HEK293T (cell line): ENCODE measurements around the gene CSF2.

Experiments
- ARNT ChIP-seq: fragments of 450-650 bp; IDR thresholded peaks from 2 replicates; pipeline ENCODE4 v1.6.1; 2017; ENCODE audit warnings: mild to moderate bottlenecking
- FOXA1 ChIP-seq: fragments of 450-650 bp; IDR thresholded peaks from 2 replicates; pipeline ENCODE4 v1.6.1; 2016; ENCODE audit warnings: mild to moderate bottlenecking
- FOXK2 ChIP-seq: fragments of 450-650 bp; IDR thresholded peaks from 2 replicates; pipeline ENCODE4 v1.6.1; 2016; ENCODE audit warnings: mild to moderate bottlenecking
- HDGF ChIP-seq: fragments of 450-650 bp; IDR thresholded peaks from 2 replicates; pipeline ENCODE4 v1.6.1; 2017; ENCODE audit warnings: antibody characterized with exemption, borderline replicate concordance
- PKNOX1 ChIP-seq: fragments of 450-650 bp; IDR thresholded peaks from 2 replicates; pipeline ENCODE4 v1.6.1; 2016
- SUZ12 ChIP-seq: fragments of 450-650 bp; IDR thresholded peaks from 2 replicates; pipeline ENCODE4 v1.6.1; 2016; ENCODE audit warnings: mild to moderate bottlenecking

GRCh38 chr5:132079619-132080018, 6.0 kb downstream of the CSF2 start:
- no peak for TF ChIP-seq SUZ12
- no peak for TF ChIP-seq ARNT
- TF ChIP-seq PKNOX1, result no peak
- no peak for TF ChIP-seq FOXK2
- TF ChIP-seq HDGF, result no peak
- TF ChIP-seq FOXA1, result no peak
